H1 (cell line): Measurements from ENCODE around the gene CDH12. TPM values are rescaled to one million over a fixed set of nuclear protein-coding genes. Genes with fewer than 3 reads are reported as not detected.

Source experiments
- EZH2 ChIP-seq: fragments of 200-600 bp; sonication (generic); IDR thresholded peaks from 2 replicates; pipeline ENCODE4 v1.7.1; 2012; ENCODE audit warnings: low read depth, mild to moderate bottlenecking, moderate library complexity, low read length, inconsistent platforms; ENCODE audit not compliant: severe bottlenecking
- HDAC6 ChIP-seq: IDR thresholded peaks from one replicate; pipeline ENCODE4 v1.7.1; 2012; ENCODE audit warnings: low read depth, mild to moderate bottlenecking, inconsistent platforms, low read length, moderate library complexity
- JUN ChIP-seq: IDR thresholded peaks from 2 replicates; pipeline ENCODE4 v1.6.1; 2011; ENCODE audit warnings: low read depth, mild to moderate bottlenecking, improper control_type of control experiment, low read length
- JUND ChIP-seq: IDR thresholded peaks from 2 replicates; pipeline ENCODE4 v1.6.1; 2011; ENCODE audit warnings: mild to moderate bottlenecking, improper control_type of control experiment, low read length
- KDM1A ChIP-seq: fragments of 200-600, 300-600 bp; sonication (generic); IDR thresholded peaks from 2 replicates; pipeline ENCODE4 v1.7.1; 2016; ENCODE audit warnings: mild to moderate bottlenecking, low read length, borderline replicate concordance
- KDM5A ChIP-seq: fragments of 200-600 bp; IDR thresholded peaks from 2 replicates; pipeline ENCODE4 v1.7.1; 2012; ENCODE audit warnings: mild to moderate bottlenecking, low read length, inconsistent platforms, mixed read lengths
- SIN3A ChIP-seq, 2 experiments: IDR thresholded peaks in 1 of 2; conservative IDR thresholded peaks in 1 of 2; 2 replicates each; pipeline ENCODE4 v1.6.1; 2011 to 2012; ENCODE audit warnings: low read length in 2 of 2, improper control_type of control experiment in 1 of 2, low read depth in 1 of 2, mild to moderate bottlenecking in 1 of 2
- SP1 ChIP-seq: IDR thresholded peaks from 2 replicates; pipeline ENCODE4 v1.6.1; 2011; ENCODE audit warnings: low read depth, low read length
- SRF ChIP-seq: IDR thresholded peaks from 2 replicates; pipeline ENCODE4 v1.6.1; 2011; ENCODE audit warnings: mild to moderate bottlenecking, low read depth, low read length, moderate library complexity
- TBP ChIP-seq: IDR thresholded peaks from 2 replicates; pipeline ENCODE4 v1.6.1; 2011; ENCODE audit warnings: low read depth, low read length, improper control_type of control experiment
- TCF12 ChIP-seq: IDR thresholded peaks from 2 replicates; pipeline ENCODE4 v1.6.1; 2011; ENCODE audit warnings: low read depth, mild to moderate bottlenecking, low read length
- YY1 ChIP-seq: IDR thresholded peaks from 2 replicates; pipeline ENCODE4 v1.6.1; 2011; ENCODE audit warnings: low read depth, mild to moderate bottlenecking, low read length
- polyA plus RNA-seq, 7 experiments: library from polyadenylated mRNA; depleted of rRNA in 3 of 7; stranded (reverse) in 5 of 7; unstranded in 2 of 7; fragments of >200 nt in 5 of 7; fragments of 200-250 nt in 2 of 7; gene quantifications; 1 replicate in 5 of 7; 2 replicates in 1 of 7; 4 replicates in 1 of 7; pipeline versions ENCODE4 v1.2.1 to v1.2.3, GENCODE V29; 2011 to 2013; ENCODE audit warnings: missing spikeins in 2 of 7, mixed read lengths in 2 of 7
- total RNA-seq: library from RNA; stranded (reverse); fragmentation: NEBNext Ultra II Directional; extraction: Animal tissue kit (Norgen Biotek cat#: 25700); gene quantifications from 2 replicates; pipeline ENCODE4 v1.2.1, GENCODE V29; 2021
- TF ChIP-seq, protein P1 (sequence below): fragments of 300-600 bp; sonication (generic); IDR thresholded peaks from 2 replicates; pipeline ENCODE4 v1.7.1; 2012; ENCODE audit warnings: low read length, moderate library complexity, mild to moderate bottlenecking, inconsistent platforms; ENCODE audit not compliant: insufficient replicate concordance

The CDH12 gene
- total and polyA plus RNA-seq, 2 of the 8 experiments (the other 6 are each of a cell fraction or from before 2014, with no cell fraction given): 0.03 TPM; not detected in 1

DNA sequence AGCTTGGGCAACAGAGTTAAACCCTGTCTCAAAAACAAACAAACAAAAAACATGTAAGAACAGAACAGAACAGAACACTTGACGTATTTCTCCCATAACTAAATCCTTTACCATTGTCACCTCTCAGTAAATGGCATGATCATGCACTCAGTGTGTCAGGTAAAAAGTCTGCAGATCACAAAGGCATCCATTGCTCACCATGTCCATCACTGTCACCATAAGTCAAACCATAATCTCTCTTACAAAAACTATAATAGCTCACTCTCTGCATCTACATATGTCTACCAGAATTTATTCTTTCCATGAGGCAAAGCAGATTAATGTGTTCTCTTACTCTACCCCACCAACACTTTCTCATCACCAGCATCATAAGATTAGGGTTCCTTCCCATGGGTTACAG is 387.5 kb downstream of the CDH12 start (continued):
- TF ChIP-seq, protein P1, sequence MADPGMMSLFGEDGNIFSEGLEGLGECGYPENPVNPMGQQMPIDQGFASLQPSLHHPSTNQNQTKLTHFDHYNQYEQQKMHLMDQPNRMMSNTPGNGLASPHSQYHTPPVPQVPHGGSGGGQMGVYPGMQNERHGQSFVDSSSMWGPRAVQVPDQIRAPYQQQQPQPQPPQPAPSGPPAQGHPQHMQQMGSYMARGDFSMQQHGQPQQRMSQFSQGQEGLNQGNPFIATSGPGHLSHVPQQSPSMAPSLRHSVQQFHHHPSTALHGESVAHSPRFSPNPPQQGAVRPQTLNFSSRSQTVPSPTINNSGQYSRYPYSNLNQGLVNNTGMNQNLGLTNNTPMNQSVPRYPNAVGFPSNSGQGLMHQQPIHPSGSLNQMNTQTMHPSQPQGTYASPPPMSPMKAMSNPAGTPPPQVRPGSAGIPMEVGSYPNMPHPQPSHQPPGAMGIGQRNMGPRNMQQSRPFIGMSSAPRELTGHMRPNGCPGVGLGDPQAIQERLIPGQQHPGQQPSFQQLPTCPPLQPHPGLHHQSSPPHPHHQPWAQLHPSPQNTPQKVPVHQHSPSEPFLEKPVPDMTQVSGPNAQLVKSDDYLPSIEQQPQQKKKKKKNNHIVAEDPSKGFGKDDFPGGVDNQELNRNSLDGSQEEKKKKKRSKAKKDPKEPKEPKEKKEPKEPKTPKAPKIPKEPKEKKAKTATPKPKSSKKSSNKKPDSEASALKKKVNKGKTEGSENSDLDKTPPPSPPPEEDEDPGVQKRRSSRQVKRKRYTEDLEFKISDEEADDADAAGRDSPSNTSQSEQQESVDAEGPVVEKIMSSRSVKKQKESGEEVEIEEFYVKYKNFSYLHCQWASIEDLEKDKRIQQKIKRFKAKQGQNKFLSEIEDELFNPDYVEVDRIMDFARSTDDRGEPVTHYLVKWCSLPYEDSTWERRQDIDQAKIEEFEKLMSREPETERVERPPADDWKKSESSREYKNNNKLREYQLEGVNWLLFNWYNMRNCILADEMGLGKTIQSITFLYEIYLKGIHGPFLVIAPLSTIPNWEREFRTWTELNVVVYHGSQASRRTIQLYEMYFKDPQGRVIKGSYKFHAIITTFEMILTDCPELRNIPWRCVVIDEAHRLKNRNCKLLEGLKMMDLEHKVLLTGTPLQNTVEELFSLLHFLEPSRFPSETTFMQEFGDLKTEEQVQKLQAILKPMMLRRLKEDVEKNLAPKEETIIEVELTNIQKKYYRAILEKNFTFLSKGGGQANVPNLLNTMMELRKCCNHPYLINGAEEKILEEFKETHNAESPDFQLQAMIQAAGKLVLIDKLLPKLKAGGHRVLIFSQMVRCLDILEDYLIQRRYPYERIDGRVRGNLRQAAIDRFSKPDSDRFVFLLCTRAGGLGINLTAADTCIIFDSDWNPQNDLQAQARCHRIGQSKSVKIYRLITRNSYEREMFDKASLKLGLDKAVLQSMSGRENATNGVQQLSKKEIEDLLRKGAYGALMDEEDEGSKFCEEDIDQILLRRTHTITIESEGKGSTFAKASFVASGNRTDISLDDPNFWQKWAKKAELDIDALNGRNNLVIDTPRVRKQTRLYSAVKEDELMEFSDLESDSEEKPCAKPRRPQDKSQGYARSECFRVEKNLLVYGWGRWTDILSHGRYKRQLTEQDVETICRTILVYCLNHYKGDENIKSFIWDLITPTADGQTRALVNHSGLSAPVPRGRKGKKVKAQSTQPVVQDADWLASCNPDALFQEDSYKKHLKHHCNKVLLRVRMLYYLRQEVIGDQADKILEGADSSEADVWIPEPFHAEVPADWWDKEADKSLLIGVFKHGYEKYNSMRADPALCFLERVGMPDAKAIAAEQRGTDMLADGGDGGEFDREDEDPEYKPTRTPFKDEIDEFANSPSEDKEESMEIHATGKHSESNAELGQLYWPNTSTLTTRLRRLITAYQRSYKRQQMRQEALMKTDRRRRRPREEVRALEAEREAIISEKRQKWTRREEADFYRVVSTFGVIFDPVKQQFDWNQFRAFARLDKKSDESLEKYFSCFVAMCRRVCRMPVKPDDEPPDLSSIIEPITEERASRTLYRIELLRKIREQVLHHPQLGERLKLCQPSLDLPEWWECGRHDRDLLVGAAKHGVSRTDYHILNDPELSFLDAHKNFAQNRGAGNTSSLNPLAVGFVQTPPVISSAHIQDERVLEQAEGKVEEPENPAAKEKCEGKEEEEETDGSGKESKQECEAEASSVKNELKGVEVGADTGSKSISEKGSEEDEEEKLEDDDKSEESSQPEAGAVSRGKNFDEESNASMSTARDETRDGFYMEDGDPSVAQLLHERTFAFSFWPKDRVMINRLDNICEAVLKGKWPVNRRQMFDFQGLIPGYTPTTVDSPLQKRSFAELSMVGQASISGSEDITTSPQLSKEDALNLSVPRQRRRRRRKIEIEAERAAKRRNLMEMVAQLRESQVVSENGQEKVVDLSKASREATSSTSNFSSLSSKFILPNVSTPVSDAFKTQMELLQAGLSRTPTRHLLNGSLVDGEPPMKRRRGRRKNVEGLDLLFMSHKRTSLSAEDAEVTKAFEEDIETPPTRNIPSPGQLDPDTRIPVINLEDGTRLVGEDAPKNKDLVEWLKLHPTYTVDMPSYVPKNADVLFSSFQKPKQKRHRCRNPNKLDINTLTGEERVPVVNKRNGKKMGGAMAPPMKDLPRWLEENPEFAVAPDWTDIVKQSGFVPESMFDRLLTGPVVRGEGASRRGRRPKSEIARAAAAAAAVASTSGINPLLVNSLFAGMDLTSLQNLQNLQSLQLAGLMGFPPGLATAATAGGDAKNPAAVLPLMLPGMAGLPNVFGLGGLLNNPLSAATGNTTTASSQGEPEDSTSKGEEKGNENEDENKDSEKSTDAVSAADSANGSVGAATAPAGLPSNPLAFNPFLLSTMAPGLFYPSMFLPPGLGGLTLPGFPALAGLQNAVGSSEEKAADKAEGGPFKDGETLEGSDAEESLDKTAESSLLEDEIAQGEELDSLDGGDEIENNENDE: no peak
- TF ChIP-seq JUND (no peak), HDAC6 (no peak), EZH2 (no peak), JUN (no peak), SP1 (no peak), KDM5A (no peak), TCF12 (no peak), YY1 (no peak), KDM1A (no peak), TBP (no peak), SRF (no peak), SIN3A (conservative IDR thresholded peaks at IDR 0.05 in 1 of 2, IDR thresholded peaks at IDR 0.05 in 1 of 2; ENCODE audit: low read depth in 1 of 2, low read length in 2 of 2) (no peak)
